HUES64 (cell line): Measurements from ENCODE around the gene KCNA2.

Source experiments
- H3K27ac ChIP-seq: 2 replicates; pipeline ENCODE4 v1.7.0; 2013; ENCODE audit warnings: low read depth, low read length, inconsistent platforms
- H3K27me3 ChIP-seq: 2 replicates; pipeline ENCODE4 v1.6.1; 2013; ENCODE audit warnings: mild to moderate bottlenecking, low read length; ENCODE audit not compliant: insufficient read depth
- H3K36me3 ChIP-seq: 2 replicates; pipeline ENCODE4 v1.6.1; 2013; ENCODE audit warnings: mild to moderate bottlenecking, low read length; ENCODE audit not compliant: insufficient read depth
- H3K4me1 ChIP-seq: 2 replicates; pipeline ENCODE4 v1.6.1; 2013; ENCODE audit warnings: mild to moderate bottlenecking, low read length, moderate library complexity; ENCODE audit not compliant: insufficient read depth
- H3K4me3 ChIP-seq: 2 replicates; pipeline ENCODE4 v1.5.1; 2013; ENCODE audit warnings: mild to moderate bottlenecking, low read length, moderate library complexity
- H3K9ac ChIP-seq: 2 replicates; pipeline ENCODE4 v1.6.1; 2013; ENCODE audit warnings: mild to moderate bottlenecking, low read depth, low read length
- H3K9me3 ChIP-seq: 2 replicates; pipeline ENCODE4 v1.6.1; 2013; ENCODE audit warnings: low read depth, low read length; ENCODE audit not compliant: insufficient read depth
- WGBS: fragments of 150-250, 120-280 bp; methylation state at CpG from one replicate; pipeline ENCODE4 v1.1.7; 2013; ENCODE audit warnings: missing lambda C conversion rate; 5-methylcytosine and 5-hydroxymethylcytosine counted together

Gene KCNA2

DNA sequence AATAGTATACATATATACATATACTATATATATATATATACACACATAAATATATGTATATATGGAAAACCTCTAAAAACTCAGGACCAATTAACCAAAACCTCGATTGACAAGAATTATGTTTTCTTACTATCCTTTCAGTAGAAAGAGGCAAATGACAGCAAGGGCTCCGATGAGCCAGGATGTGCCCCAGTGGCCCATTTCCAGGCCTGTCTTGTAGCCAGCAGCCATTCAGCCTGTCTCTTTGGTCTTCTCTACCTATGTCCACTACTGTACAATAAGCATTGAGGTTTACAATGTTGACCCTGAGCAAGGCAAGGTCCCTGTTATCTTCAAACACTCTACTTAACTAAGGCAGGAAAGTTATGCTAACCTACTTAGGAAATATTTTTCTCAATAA lies 9.8 kb downstream of the KCNA2 start:
- peaks cover 31% of the 10 kb centered on the region for H3K27me3 ChIP-seq
- no peaks in the 10 kb centered on the region for H3K36me3 ChIP-seq
- no peak overlapping the region for H3K9ac ChIP-seq
- H3K9me3 ChIP-seq = no peaks in the 10 kb centered on the region
- no peak overlapping the region for H3K4me3 ChIP-seq
- WGBS = 100% methylated on average over 2 of the region's 2 CpGs
- H3K27ac ChIP-seq = no peak overlapping the region
- no peaks in the 10 kb centered on the region for H3K4me1 ChIP-seq

DNA sequence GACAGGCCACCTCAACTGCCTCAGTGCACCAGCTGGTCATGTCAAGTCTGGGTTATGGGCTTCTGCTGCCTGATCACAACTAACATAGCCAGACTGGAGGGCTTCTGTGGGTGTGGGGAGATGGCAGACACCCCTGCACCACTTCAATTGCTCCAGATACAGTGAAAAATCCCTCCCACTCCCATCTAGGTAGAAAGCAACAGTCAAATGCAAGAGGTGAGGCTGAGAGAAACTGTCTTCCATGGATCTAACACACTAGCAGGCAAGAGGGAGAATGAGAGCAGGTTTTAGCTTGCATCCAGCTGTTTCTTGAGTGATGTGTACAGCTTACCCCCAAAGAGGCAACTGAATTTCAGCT lies 10.8 kb downstream of the KCNA2 start:
- no peak overlapping the region for H3K9ac ChIP-seq
- H3K9me3 ChIP-seq = no peaks in the 10 kb centered on the region
- H3K4me3 ChIP-seq = no peak overlapping the region
- H3K27me3 ChIP-seq = peaks cover 30% of the 10 kb centered on the region
- H3K36me3 ChIP-seq = no peaks in the 10 kb centered on the region
- no peak overlapping the region for H3K27ac ChIP-seq
- no peaks in the 10 kb centered on the region for H3K4me1 ChIP-seq

DNA sequence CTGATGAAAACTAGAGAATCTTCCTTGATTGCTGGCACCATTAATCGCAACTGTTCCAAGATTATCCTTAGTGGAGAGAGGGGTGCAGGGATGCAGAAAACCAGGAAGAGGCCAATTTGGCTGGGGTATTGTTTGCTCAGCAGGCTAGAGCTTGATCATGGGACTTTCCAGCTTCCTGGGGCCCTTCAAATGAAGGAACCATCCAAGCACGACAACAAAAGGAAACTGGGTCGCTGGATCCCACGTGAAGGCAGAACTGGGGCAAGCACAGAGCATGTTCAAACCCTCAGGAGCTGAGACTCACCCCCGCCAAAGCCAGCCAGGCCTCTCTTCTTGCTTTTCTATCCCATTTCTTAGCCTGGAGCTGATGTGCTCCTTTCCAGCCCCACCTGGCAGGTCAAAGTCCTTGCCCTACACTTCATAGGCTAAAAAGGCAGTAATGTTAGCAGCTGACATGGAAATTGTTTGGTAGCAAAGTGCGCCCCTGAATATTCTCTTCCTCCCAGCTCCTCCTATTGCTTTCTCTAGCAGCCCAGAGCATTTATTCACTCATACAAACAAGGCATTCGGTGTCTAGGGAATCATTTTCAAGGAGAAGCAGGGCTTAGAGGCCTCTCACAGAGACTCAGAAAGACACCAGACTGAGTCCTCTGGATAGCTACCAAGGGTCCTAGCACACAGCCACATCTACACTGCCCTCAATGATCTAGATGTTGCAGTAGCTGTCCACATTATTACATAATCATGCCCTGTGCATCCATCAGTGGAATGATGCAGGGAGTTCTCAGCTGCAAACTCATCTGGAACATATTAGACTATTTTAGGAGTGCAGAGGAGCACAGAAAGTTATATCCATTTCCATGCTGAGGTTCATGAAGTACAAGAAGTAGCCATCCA lies 11.5 kb downstream of the KCNA2 start:
- H3K9me3 ChIP-seq = no peaks in the 10 kb centered on the region
- 69% methylated on average over 7 of the region's 7 CpGs for WGBS
- peaks cover 30% of the 10 kb centered on the region for H3K27me3 ChIP-seq
- no peaks in the 10 kb centered on the region for H3K4me1 ChIP-seq
- H3K36me3 ChIP-seq = no peaks in the 10 kb centered on the region
- no peak overlapping the region for H3K9ac ChIP-seq
- H3K27ac ChIP-seq = no peak overlapping the region
- H3K4me3 ChIP-seq = no peak overlapping the region

DNA sequence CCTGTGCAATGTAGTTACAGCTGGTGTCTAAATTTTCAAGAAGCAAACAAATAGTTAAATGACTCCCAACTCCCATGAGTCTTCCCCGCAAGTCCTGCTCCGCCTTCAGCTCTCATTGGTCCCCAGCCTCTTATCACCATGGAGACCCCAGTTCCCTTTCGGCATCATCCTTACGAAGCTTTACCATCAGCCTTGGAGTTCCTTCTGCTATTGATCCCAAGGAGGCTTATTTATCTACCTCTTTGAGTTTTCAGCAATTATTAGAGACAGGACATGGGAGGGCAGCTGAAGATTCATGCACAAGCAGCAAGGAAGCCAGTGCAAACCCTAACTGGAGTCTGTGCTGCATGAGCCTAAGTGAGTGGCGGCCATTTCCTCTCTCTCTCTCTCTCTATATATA lies 12.3 kb downstream of the KCNA2 start:
- H3K9me3 ChIP-seq = no peaks in the 10 kb centered on the region
- no peak overlapping the region for H3K4me3 ChIP-seq
- H3K4me1 ChIP-seq = no peaks in the 10 kb centered on the region
- H3K9ac ChIP-seq = no peak overlapping the region
- peaks cover 33% of the 10 kb centered on the region for H3K27me3 ChIP-seq
- no peaks in the 10 kb centered on the region for H3K36me3 ChIP-seq
- H3K27ac ChIP-seq = no peak overlapping the region
- WGBS = 66% methylated on average over 4 of the region's 5 CpGs

DNA sequence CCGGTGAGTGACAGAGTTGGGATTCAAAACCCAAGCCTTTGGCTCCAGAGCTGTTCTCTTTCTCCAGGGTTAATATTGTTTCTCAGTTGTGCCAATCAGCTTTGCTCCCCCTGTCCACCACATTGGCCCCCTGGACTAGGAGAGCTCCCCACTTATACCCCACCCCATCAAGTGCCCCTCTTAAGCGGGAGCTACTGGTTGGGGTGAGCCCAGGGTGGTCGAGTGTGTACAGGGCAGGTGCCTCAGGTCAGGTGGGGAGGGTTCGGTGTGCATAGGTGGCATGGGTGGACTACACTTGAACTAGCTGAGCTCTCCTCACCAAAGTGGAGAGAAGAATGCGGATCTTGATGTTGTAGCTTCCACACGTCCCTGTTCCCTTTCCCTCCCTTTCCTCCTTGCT lies 14.2 kb downstream of the KCNA2 start:
- Histone ChIP-seq H3K4me3 (no peak overlapping the region), H3K27me3 (peaks cover 34% of the 10 kb centered on the region), H3K9ac (no peak overlapping the region), H3K27ac (no peak overlapping the region), H3K36me3 (no peaks in the 10 kb centered on the region), H3K9me3 (no peaks in the 10 kb centered on the region), H3K4me1 (no peaks in the 10 kb centered on the region)
- WGBS = 90% methylated on average over 6 of the region's 6 CpGs

DNA sequence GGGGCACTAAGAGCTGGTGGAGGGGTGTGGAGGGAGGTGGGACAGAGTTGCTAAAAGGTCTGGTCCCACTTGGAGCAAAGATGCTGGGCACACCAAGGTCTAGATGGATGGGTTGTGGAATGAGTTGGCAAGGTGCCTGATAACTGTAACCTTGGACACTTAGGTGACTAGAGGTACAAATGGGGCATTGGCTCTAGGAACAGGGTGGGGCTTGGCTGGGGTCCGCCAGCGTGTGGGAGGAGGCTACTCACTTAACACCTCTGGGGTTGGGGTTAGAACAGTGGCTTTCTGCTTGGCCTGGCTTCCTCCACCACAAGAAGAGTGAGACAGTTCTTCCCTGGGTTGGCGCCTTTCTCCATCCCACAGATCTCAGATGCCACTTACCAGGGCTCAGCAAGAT lies 17.2 kb downstream of the KCNA2 start:
- Histone ChIP-seq H3K9me3 (no peaks in the 10 kb centered on the region), H3K9ac (no peak overlapping the region), H3K27me3 (peaks cover 20% of the 10 kb centered on the region), H3K4me1 (no peaks in the 10 kb centered on the region), H3K4me3 (no peak overlapping the region), H3K36me3 (no peaks in the 10 kb centered on the region), H3K27ac (no peak overlapping the region)
- 88% methylated on average over 3 of the region's 3 CpGs for WGBS

DNA sequence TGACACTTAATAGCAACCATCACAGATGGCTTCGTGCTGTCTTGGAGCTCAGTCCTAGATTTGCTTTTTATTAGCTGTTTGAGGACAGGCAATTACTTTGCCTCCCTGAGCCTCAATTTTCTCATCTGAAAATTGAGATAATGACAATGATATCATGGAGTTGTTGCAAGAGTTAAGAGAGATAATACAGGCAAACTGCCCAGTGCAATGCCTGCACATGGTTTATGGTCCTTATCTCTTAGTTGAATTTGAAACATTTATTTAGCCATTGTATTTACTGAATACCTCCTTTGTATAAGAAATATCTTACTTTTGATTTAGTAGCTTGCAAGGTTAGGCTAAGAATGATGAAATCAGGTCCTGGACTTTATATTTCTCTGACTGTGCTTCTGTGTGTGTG lies 17.7 kb downstream of the KCNA2 start:
- H3K9ac ChIP-seq = no peak overlapping the region
- WGBS = 96% methylated on average over 1 of the region's 1 CpG
- no peaks in the 10 kb centered on the region for H3K4me1 ChIP-seq
- H3K9me3 ChIP-seq = no peaks in the 10 kb centered on the region
- no peaks in the 10 kb centered on the region for H3K36me3 ChIP-seq
- peaks cover 20% of the 10 kb centered on the region for H3K27me3 ChIP-seq
- no peak overlapping the region for H3K4me3 ChIP-seq
- H3K27ac ChIP-seq = no peak overlapping the region

DNA sequence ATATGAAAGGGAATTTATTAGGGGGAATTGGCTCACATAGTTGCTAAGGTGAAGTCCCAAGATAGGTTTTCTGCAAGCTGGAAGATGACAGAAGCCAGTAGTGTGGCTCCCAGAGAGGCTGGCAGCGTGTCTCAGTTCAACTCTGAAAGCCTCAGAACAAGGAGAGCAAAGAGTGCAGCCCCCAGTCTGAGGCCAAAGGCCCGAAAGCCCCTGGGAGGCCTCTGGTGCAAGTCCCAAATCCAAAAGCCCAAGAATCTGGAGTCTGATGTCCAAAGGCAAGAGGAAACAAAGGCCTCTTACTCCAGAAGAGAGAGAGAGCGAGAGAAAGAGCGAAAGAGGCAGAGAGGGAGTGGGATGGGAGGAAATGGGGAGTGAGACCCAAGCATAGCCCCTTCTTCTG lies 18.3 kb downstream of the KCNA2 start:
- Histone ChIP-seq H3K27ac (no peak overlapping the region), H3K4me3 (no peak overlapping the region), H3K9me3 (no peaks in the 10 kb centered on the region), H3K4me1 (no peaks in the 10 kb centered on the region), H3K36me3 (no peaks in the 10 kb centered on the region), H3K9ac (no peak overlapping the region), H3K27me3 (peaks cover 20% of the 10 kb centered on the region)
- WGBS = 93% methylated on average over 4 of the region's 4 CpGs

DNA sequence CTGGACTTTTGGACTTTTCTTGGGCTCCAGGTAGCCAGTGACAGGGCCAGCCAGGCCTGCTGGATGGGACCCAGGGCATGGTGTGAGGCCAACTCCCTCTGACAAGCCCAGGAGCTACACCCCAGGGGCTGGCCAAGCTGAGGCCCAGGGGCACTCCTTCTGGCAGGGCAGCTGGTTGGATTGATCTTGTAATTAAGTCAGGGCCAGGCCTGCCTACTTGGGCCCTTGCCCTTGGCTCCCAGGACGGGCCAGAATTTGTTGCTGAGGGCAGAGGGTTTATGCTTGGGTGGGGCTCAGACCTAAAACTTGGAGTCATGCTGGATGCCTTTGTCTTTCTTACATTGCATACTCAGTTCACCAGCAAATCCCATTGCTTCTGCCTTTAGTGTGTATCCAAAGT lies 20.7 kb downstream of the KCNA2 start:
- Histone ChIP-seq H3K27me3 (peaks cover 23% of the 10 kb centered on the region), H3K4me3 (no peak overlapping the region), H3K4me1 (no peaks in the 10 kb centered on the region), H3K27ac (no peak overlapping the region), H3K9ac (no peak overlapping the region), H3K9me3 (no peaks in the 10 kb centered on the region), H3K36me3 (no peaks in the 10 kb centered on the region)
- WGBS = 95% methylated on average over 1 of the region's 1 CpG

DNA sequence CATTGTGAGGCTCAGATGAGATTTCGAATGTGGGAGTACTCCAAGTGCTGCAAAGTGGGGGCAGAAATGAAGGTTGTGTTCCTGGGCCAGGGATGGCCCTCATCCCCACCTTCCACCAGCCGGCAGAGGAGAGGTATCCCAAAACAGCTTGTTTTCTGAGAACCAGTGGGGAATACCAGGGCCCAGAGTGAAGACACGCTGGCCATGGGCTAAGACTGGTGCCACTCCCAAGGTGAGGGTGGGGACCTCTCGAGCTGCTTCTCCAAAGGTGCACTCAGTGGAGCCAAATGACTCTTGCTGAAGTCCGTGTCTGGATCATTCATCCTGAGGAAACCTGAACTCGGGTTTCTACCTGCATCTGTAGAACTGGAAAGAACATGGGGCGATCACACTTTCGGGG lies 22.1 kb downstream of the KCNA2 start:
- H3K9ac ChIP-seq = no peak overlapping the region
- peaks cover 34% of the 10 kb centered on the region for H3K27me3 ChIP-seq
- 92% methylated on average over 7 of the region's 8 CpGs for WGBS
- H3K9me3 ChIP-seq = no peaks in the 10 kb centered on the region
- H3K36me3 ChIP-seq = no peaks in the 10 kb centered on the region
- H3K4me1 ChIP-seq = no peaks in the 10 kb centered on the region
- no peak overlapping the region for H3K4me3 ChIP-seq
- H3K27ac ChIP-seq = no peak overlapping the region

DNA sequence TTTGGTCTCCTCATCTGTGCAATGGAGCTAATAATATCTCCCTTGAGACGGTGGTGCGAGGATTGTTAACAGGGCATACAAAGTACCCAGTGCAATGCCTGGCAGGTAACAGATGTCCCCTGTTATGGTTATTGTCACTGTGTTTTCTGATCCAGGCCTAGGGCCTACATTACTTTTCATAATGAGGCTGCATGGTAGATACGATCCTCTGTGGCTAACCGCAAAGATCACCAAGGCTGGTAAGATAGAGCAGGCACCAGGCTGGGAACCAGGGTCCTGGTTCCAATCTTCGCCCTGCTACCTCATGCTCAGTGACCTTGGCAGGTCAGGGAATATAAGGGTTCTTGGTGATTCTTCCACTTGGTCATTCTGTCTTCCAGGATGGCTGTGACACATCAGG lies 22.7 kb downstream of the KCNA2 start:
- Histone ChIP-seq H3K36me3 (no peaks in the 10 kb centered on the region), H3K9me3 (peaks cover 3% of the 10 kb centered on the region; the same call in 1 of the 2 replicates), H3K27me3 (peaks cover 33% of the 10 kb centered on the region), H3K27ac (no peak overlapping the region), H3K4me3 (no peak overlapping the region), H3K4me1 (no peaks in the 10 kb centered on the region), H3K9ac (no peak overlapping the region)
- 95% methylated on average over 5 of the region's 5 CpGs for WGBS

DNA sequence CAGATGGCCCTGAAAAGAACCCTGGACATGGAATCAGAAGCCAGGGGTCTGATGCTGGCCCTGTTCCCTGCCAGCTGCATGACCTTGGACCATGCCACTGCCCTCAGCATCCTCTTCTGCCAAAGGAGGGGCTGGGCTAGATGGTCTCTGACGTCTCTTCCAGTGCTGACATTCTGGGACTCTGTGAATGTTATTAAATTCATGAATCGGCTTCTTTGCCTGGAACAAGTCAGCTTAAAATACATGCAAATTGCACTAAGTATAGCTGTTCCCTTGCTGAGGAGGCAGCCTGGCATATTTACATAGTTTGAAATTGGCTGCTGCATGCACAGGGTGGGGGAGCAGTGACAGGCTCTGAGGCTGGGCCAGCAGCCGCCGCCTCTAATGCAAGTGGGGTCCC lies 23.8 kb downstream of the KCNA2 start:
- Histone ChIP-seq H3K27me3 (peaks cover 34% of the 10 kb centered on the region), H3K27ac (no peak overlapping the region), H3K4me1 (no peaks in the 10 kb centered on the region), H3K9me3 (peaks cover 5% of the 10 kb centered on the region; the same call in 1 of the 2 replicates), H3K9ac (no peak overlapping the region), H3K4me3 (no peak overlapping the region), H3K36me3 (no peaks in the 10 kb centered on the region)
- 91% methylated on average over 4 of the region's 4 CpGs for WGBS
